Chondrocyte (in vitro differentiated cells): Measurements from ENCODE around the gene BCAR3. TPM values are rescaled to one million over a fixed set of nuclear protein-coding genes. Genes with fewer than 3 reads are reported as not detected.
A peak's percentile ranks its signal among the peaks of the same experiment; 100 is the strongest.

Source experiments
- DNase-seq: peaks from one replicate; pipeline ENCODE4 v3.0.0; 2021; ENCODE audit warnings: mixed read lengths, low spot score
- H3K27ac Mint-ChIP-seq: one replicate; pipeline ENCODE4 v1.8.0; 2021; ENCODE audit warnings: mild to moderate bottlenecking, moderate library complexity, mixed read lengths; ENCODE audit not compliant: unreplicated experiment
- H3K27me3 Mint-ChIP-seq: 2 replicates; pipeline ENCODE4 v1.8.0; 2021; ENCODE audit warnings: low read depth, mixed read lengths
- H3K36me3 Mint-ChIP-seq: 2 replicates; pipeline ENCODE4 v1.8.0; 2021; ENCODE audit warnings: low read depth, mixed read lengths
- H3K4me1 Mint-ChIP-seq: 2 replicates; pipeline ENCODE4 v1.8.0; 2021; ENCODE audit warnings: low read depth, mild to moderate bottlenecking, mixed read lengths
- H3K4me3 Mint-ChIP-seq: one replicate; pipeline ENCODE4 v1.8.0; 2021; ENCODE audit warnings: mild to moderate bottlenecking, moderate library complexity, mixed read lengths; ENCODE audit not compliant: unreplicated experiment
- H3K9me3 Mint-ChIP-seq: 2 replicates; pipeline ENCODE4 v1.8.0; 2021; ENCODE audit warnings: low read depth, mixed read lengths
- CTCF ChIP-seq: fragments of 200-600 bp; sonication (generic); IDR thresholded peaks from 2 replicates; pipeline ENCODE4 v1.5.0; 2021; ENCODE audit warnings: antibody characterized with exemption, mild to moderate bottlenecking, moderate library complexity
- total RNA-seq: library from RNA; stranded (reverse); gene quantifications from 3 replicates; pipeline ENCODE4 v1.2.1, GENCODE V29; 2021

The BCAR3 gene
- total RNA-seq, 1 donor from 2014 or later: 18.5 TPM

- Mint-ChIP-seq H3K27ac (peak overlapping the region; percentile 90), H3K4me3 (no peak overlapping the region), H3K27me3 (no peaks in the 10 kb centered on the region), H3K9me3 (no peaks in the 10 kb centered on the region), H3K36me3 (no peaks in the 10 kb centered on the region), H3K4me1 (peaks cover 87% of the 10 kb centered on the region)
- no peak for DNase-seq
- TF ChIP-seq CTCF: no peak
Measured at GRCh38 chr1:93615582-93616150, 66.0 kb downstream of the BCAR3 start.

DNA sequence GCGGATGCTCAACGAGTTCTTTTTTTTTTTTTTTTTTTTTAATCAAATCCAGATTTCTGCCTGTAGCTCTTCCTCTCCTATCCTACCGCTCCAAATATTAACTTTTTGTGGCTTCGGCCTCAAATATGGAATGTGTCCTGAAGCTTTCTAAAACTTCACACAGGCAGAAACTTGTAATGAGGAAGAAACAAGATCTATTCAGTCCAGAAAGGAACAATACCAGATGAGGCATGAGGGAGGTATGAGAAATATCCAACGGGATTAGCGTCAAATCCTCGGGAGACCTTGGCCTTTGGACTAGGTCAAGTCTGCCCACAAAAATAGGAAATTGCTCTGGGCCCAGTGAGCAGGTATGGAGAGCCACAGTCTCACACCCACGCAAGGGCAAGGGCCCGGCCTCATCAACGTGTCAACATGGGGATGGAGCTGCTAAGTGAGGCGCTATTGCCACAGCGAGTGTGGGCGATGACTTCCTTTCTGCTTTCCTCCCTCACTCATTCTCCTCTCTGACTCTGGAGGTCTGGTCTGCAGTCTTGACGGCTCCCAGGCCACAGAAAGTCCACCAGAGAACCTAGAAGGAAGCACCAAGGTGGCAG is 66.6 kb downstream of the BCAR3 start:
- DNase-seq: no peak
- Mint-ChIP-seq H3K36me3 (no peaks in the 10 kb centered on the region), H3K4me1 (peaks cover 85% of the 10 kb centered on the region), H3K9me3 (no peaks in the 10 kb centered on the region), H3K27me3 (no peaks in the 10 kb centered on the region), H3K4me3 (no peak overlapping the region), H3K27ac (peak overlapping the region; percentile 90)
- no peak for TF ChIP-seq CTCF

- peaks cover 87% of the 10 kb centered on the region for H3K4me1 Mint-ChIP-seq
- no peak for TF ChIP-seq CTCF
- H3K27ac Mint-ChIP-seq: peak overlapping the region; percentile 90
- H3K9me3 Mint-ChIP-seq: no peaks in the 10 kb centered on the region
- DNase-seq: no peak
- H3K27me3 Mint-ChIP-seq: no peaks in the 10 kb centered on the region
- no peaks in the 10 kb centered on the region for H3K36me3 Mint-ChIP-seq
- H3K4me3 Mint-ChIP-seq: no peak overlapping the region
Measured at GRCh38 chr1:93614541-93614940, 67.1 kb downstream of the BCAR3 start.

DNA sequence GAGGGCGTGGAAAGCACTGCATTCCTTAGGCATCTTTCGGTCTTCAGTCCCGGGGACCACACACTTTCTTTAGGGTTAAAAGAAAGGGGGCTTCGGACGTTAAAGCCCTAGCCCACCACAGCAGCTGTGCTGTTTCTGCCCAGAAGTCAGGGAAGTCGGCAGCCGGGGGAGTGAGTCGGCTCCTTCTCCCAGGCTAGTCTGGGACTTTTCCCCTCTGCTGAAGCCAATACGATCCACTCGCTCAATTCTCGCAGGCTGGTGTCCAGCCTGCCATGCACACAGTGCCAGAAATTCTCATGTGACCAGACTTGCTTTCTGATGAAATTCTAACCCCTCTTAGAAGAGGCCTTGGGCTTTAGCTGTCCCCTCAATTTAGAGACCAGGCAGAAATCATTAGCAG is 67.7 kb downstream of the BCAR3 start:
- no peaks in the 10 kb centered on the region for H3K9me3 Mint-ChIP-seq
- no peaks in the 10 kb centered on the region for H3K36me3 Mint-ChIP-seq
- TF ChIP-seq CTCF: no peak
- H3K27ac Mint-ChIP-seq: peak overlapping the region; percentile 90
- peaks cover 93% of the 10 kb centered on the region for H3K4me1 Mint-ChIP-seq
- no peak for DNase-seq
- peak overlapping the region; percentile 77 for H3K4me3 Mint-ChIP-seq
- no peaks in the 10 kb centered on the region for H3K27me3 Mint-ChIP-seq

- Mint-ChIP-seq H3K27ac (no peak overlapping the region), H3K4me3 (peak overlapping the region; percentile 77), H3K27me3 (no peaks in the 10 kb centered on the region), H3K4me1 (peaks cover 96% of the 10 kb centered on the region), H3K9me3 (no peaks in the 10 kb centered on the region), H3K36me3 (no peaks in the 10 kb centered on the region)
- no peak for TF ChIP-seq CTCF
- no peak for DNase-seq
Measured at GRCh38 chr1:93612510-93612909, 69.1 kb downstream of the BCAR3 start.
